Panc1 (cell line): ENCODE data around the gene NUTM2F.

ENCODE experiments used
- POLR2AphosphoS5 ChIP-seq: IDR thresholded peaks from 2 replicates; pipeline ENCODE4 v1.6.1; 2012; ENCODE audit warnings: mild to moderate bottlenecking, low read depth, low read length, moderate library complexity
- TF ChIP-seq, protein P1 (sequence below): fragments of 450-650 bp; IDR thresholded peaks from 2 replicates; pipeline ENCODE4 v1.5.1; 2017; ENCODE audit warnings: mild to moderate bottlenecking
- TF ChIP-seq, protein P2 (sequence below), 2 experiments: IDR thresholded peaks; 2 replicates each; pipeline ENCODE4 v1.6.1; 2011 to 2012; ENCODE audit warnings: low read depth in 2 of 2, control low read depth in 1 of 2, low read length in 1 of 2, mild to moderate bottlenecking in 1 of 2, moderate library complexity in 1 of 2; ENCODE audit not compliant: insufficient read depth in 1 of 2

DNA sequence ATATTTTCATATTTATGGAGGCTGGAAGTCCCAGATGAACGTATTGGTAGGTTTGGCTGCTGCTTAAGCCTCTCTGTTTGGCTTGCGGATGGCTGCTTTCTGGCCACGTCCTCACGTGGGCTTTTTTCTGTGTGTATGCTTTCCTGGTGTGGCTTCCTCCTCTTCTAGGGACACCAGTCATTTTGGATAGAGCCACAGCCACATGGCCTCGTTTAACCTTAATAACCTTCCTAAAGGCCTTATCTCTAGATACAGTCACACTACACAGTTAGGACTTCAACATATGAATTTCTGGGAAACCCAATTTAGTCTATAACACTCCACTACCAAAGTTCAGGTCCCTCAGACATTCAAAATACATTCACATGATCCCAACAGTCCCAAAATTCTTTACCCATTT, 26.9 kb downstream of the NUTM2F start:
- TF ChIP-seq, protein P1, sequence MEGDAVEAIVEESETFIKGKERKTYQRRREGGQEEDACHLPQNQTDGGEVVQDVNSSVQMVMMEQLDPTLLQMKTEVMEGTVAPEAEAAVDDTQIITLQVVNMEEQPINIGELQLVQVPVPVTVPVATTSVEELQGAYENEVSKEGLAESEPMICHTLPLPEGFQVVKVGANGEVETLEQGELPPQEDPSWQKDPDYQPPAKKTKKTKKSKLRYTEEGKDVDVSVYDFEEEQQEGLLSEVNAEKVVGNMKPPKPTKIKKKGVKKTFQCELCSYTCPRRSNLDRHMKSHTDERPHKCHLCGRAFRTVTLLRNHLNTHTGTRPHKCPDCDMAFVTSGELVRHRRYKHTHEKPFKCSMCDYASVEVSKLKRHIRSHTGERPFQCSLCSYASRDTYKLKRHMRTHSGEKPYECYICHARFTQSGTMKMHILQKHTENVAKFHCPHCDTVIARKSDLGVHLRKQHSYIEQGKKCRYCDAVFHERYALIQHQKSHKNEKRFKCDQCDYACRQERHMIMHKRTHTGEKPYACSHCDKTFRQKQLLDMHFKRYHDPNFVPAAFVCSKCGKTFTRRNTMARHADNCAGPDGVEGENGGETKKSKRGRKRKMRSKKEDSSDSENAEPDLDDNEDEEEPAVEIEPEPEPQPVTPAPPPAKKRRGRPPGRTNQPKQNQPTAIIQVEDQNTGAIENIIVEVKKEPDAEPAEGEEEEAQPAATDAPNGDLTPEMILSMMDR: no peak
- no peak for TF ChIP-seq POLR2AphosphoS5
- TF ChIP-seq, protein P2, sequence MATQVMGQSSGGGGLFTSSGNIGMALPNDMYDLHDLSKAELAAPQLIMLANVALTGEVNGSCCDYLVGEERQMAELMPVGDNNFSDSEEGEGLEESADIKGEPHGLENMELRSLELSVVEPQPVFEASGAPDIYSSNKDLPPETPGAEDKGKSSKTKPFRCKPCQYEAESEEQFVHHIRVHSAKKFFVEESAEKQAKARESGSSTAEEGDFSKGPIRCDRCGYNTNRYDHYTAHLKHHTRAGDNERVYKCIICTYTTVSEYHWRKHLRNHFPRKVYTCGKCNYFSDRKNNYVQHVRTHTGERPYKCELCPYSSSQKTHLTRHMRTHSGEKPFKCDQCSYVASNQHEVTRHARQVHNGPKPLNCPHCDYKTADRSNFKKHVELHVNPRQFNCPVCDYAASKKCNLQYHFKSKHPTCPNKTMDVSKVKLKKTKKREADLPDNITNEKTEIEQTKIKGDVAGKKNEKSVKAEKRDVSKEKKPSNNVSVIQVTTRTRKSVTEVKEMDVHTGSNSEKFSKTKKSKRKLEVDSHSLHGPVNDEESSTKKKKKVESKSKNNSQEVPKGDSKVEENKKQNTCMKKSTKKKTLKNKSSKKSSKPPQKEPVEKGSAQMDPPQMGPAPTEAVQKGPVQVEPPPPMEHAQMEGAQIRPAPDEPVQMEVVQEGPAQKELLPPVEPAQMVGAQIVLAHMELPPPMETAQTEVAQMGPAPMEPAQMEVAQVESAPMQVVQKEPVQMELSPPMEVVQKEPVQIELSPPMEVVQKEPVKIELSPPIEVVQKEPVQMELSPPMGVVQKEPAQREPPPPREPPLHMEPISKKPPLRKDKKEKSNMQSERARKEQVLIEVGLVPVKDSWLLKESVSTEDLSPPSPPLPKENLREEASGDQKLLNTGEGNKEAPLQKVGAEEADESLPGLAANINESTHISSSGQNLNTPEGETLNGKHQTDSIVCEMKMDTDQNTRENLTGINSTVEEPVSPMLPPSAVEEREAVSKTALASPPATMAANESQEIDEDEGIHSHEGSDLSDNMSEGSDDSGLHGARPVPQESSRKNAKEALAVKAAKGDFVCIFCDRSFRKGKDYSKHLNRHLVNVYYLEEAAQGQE (IDR thresholded peaks at IDR 0.05; ENCODE audit: insufficient read depth in 1 of 2, low read depth in 2 of 2, low read length in 1 of 2): no peak
